NK-92 treated with Interleukin-12 subunit alpha and Interleukin-12 subunit beta, amount 100 ng/mL, for 24 hours (cell line): ENCODE data around the gene GNL1.

ENCODE experiments used
- DNase-seq: peaks from one replicate; lab custom pipeline; 2025; lab: John Stamatoyannopoulos, UW

Gene GNL1

GRCh38 chr6:30556066-30556905 is at the start of gene GNL1:
Gene GNL1 (minus strand): TSS chr6:30556489. CDS start chr6:30556203, 286 bp downstream.
- peak; percentile 95 for DNase-seq

- no peak for DNase-seq
Measured at GRCh38 chr6:30603961-30604360, 47.7 kb upstream of the GNL1 start.

GRCh38 chr6:30601815-30602641 is 45.7 kb upstream of the GNL1 start:
- no peak for DNase-seq

GRCh38 chr6:30601436-30601814 is 45.1 kb upstream of the GNL1 start:
- DNase-seq, result no peak

- DNase-seq, result no peak
Measured at GRCh38 chr6:30600451-30600961, 44.2 kb upstream of the GNL1 start.

GRCh38 chr6:30599625-30600324 is 43.5 kb upstream of the GNL1 start:
- DNase-seq, result no peak

GRCh38 chr6:30598912-30599624 is 42.8 kb upstream of the GNL1 start:
- DNase-seq, result no peak

GRCh38 chr6:30597315-30598144 is 41.2 kb upstream of the GNL1 start:
- peak; percentile 49 for DNase-seq

GRCh38 chr6:30592287-30592686 is 36.0 kb upstream of the GNL1 start:
- no peak for DNase-seq

GRCh38 chr6:30591008-30591407 is 34.7 kb upstream of the GNL1 start:
- DNase-seq, result no peak

GRCh38 chr6:30590509-30590908 is 34.2 kb upstream of the GNL1 start:
- no peak for DNase-seq

GRCh38 chr6:30589754-30590358 is 33.6 kb upstream of the GNL1 start:
- DNase-seq, result no peak

GRCh38 chr6:30583921-30584320 is 27.6 kb upstream of the GNL1 start:
- DNase-seq, result no peak

GRCh38 chr6:30578051-30578450 is 21.8 kb upstream of the GNL1 start:
- DNase-seq, result no peak

- DNase-seq, result no peak
Measured at GRCh38 chr6:30573113-30573512, 16.8 kb upstream of the GNL1 start.

GRCh38 chr6:30572148-30572547 is 15.9 kb upstream of the GNL1 start:
- DNase-seq, result no peak

- DNase-seq, result no peak
Measured at GRCh38 chr6:30571762-30572082, 15.4 kb upstream of the GNL1 start.

- DNase-seq, result peak; percentile 98
Measured at GRCh38 chr6:30571075-30571761, 14.9 kb upstream of the GNL1 start, which contains the start of gene ABCF1. Gene ABCF1 (plus strand): TSS chr6:30571442. CDS start chr6:30571488, 46 bp downstream.

- no peak for DNase-seq
Measured at GRCh38 chr6:30570740-30571074, 14.4 kb upstream of the GNL1 start.

GRCh38 chr6:30570263-30570662 is 14.0 kb upstream of the GNL1 start:
- DNase-seq, result no peak
